Lower leg skin (tissue), 4 donors: ENCODE measurements around the gene MEAK7. TPM values are rescaled to one million over a fixed set of nuclear protein-coding genes. Genes with fewer than 3 reads are reported as not detected.

ENCODE experiments used
- DNase-seq, 2 donors: peaks; one replicate each; pipeline ENCODE4 v3.0.0-alpha.2; 2019; ENCODE audit warnings: low spot score in 2 of 2
- H3K4me3 ChIP-seq: fragments of 200-600 bp; sonication (generic); 2 replicates; pipeline ENCODE4 v1.5.1; 2017; ENCODE audit warnings: mild to moderate bottlenecking, low read depth; ENCODE audit not compliant: poor library complexity, severe bottlenecking
- CTCF ChIP-seq, 3 donors: fragments of 450-650 bp; IDR thresholded peaks; one replicate each; pipeline ENCODE4 v1.5.1; 2016; ENCODE audit warnings: antibody characterized with exemption in 3 of 3, mild to moderate bottlenecking in 3 of 3, moderate library complexity in 2 of 3
- POLR2A ChIP-seq, 2 donors: fragments of 450-650 bp; IDR thresholded peaks; one replicate each; pipeline ENCODE4 v1.6.1; 2016 to 2017; ENCODE audit warnings: antibody characterized with exemption in 2 of 2, mild to moderate bottlenecking in 1 of 2, moderate library complexity in 1 of 2
- WGBS, 2 donors: methylation state at CpG; one replicate each; pipeline ENCODE4 v1.1.5; 2018; 5-methylcytosine and 5-hydroxymethylcytosine counted together
- intact Hi-C: fragments of 100-400 bp; cut with DNase I; formaldehyde crosslinking; loops from one replicate; pipeline ENCODE4 v1.15.0; 2023; ENCODE audit warnings: low total_unique reads
- total RNA-seq, 4 donors: library from RNA; depleted of rRNA; stranded (reverse); fragments of >200 nt; gene quantifications; one replicate each; pipeline ENCODE4 v1.1.0, GENCODE V29; 2016

MEAK7 gene
- total RNA-seq, 4 donors from 2014 or later: 10.2 to 20.8 (median 14.9) TPM

GRCh38 chr16:84458606-84459532 lies 45.6 kb downstream of the MEAK7 start:
- intact Hi-C loops: no loop called here
- peak in 1 of 2 donors; percentile 74 for DNase-seq

GRCh38 chr16:84455031-84455430 lies 49.4 kb downstream of the MEAK7 start:
- no peak for DNase-seq
- intact Hi-C loops: no loop called here
- no peak overlapping the region for H3K4me3 ChIP-seq
- TF ChIP-seq POLR2A (IDR thresholded peaks at IDR 0.05) (no peak), CTCF (IDR thresholded peaks at IDR 0.05) (no peak)
- 85 to 93% methylated on average over 9 of the region's 9 CpGs for WGBS, 2 donors

More at GRCh38 chr16:84458606-84459532, 45.6 kb downstream of the MEAK7 start:
- 93 to 95% methylated on average over 38 of the region's 38 CpGs for WGBS, 2 donors
- no peak overlapping the region for H3K4me3 ChIP-seq
- no peak for TF ChIP-seq CTCF (IDR thresholded peaks at IDR 0.05)

Other genes with a start within 250 kb of the MEAK7 start
- 1 to 10 TPM in 2 of 4 donors, under 1 TPM in 1, not detected in 1; 0.91 to 2.2 (median 1.3) TPM for gene WFDC1, start 209.8 kb downstream of the MEAK7 start, total RNA-seq
- 100 to 1,000 TPM in 1 of 4 donors, 10 to 100 TPM in 3; 51.7 to 133 (median 57.7) TPM for gene ATP2C2, start 136.1 kb downstream of the MEAK7 start, total RNA-seq
- 10 to 100 TPM in 2 of 4 donors, 1 to 10 TPM in 2; 6.5 to 25.7 (median 9.8) TPM for gene COTL1, start 113.4 kb upstream of the MEAK7 start, total RNA-seq
- 10 to 100 TPM; 49.0 to 73.0 (median 65.8) TPM for gene KLHL36, start 143.9 kb upstream of the MEAK7 start, total RNA-seq
- gene USP10, start 195.3 kb upstream of the MEAK7 start, total RNA-seq: 10 to 100 TPM; 54.3 to 69.0 (median 60.7) TPM